Transverse colon (tissue), 4 donors: ENCODE data around the gene SIM2. TPM values are rescaled to one million over a fixed set of nuclear protein-coding genes. Genes with fewer than 3 reads are reported as not detected.

Source experiments
- DNase-seq: peaks from one replicate; pipeline ENCODE4 v3.0.0-alpha.2; 2019
- H3K27ac ChIP-seq, 4 donors: fragments of 200-600 bp; sonication (generic); 2 replicates each; pipeline ENCODE4 v1.5.1; 2016 to 2018; ENCODE audit warnings: inconsistent platforms in 4 of 4
- H3K27me3 ChIP-seq: fragments of 200-600 bp; sonication (generic); 2 replicates; pipeline ENCODE4 v1.5.1; 2017; ENCODE audit warnings: inconsistent platforms
- H3K36me3 ChIP-seq, 4 donors: fragments of 200-600 bp; sonication (generic); 2 replicates each; pipeline ENCODE4 v1.5.1; 2017 to 2019; ENCODE audit warnings: inconsistent platforms in 4 of 4
- H3K4me1 ChIP-seq, 4 donors: fragments of 200-600 bp; sonication (generic); 2 replicates each; pipeline ENCODE4 v1.5.1; 2017 to 2020; ENCODE audit warnings: inconsistent platforms in 4 of 4
- H3K4me3 ChIP-seq, 4 donors: fragments of 200-600 bp; sonication (generic); 1 replicate in 1 of 4; 2 replicates in 3 of 4; pipeline versions ENCODE4 v1.5.1 to v1.6.1; 2017 to 2019; ENCODE audit warnings: inconsistent platforms in 4 of 4
- H3K9me3 ChIP-seq, 2 donors: fragments of 200-600 bp; sonication (generic); 2 replicates each; pipeline ENCODE4 v1.5.1; 2017 to 2019; ENCODE audit warnings: inconsistent platforms in 2 of 2
- CTCF ChIP-seq, 5 experiments: fragments of 200-600 bp in 3 of 5; fragments of 450-650 bp in 2 of 5; sonication (generic) in 3 of 5; IDR thresholded peaks; 1 replicate in 2 of 5; 2 replicates in 3 of 5; pipeline ENCODE4 v1.5.1; 2016 to 2017; ENCODE audit warnings: antibody characterized with exemption in 5 of 5, inconsistent platforms in 3 of 5, mild to moderate bottlenecking in 2 of 5, moderate library complexity in 1 of 5
- EP300 ChIP-seq: sonication (generic); formaldehyde crosslinking; IDR thresholded peaks from one replicate; pipeline ENCODE4 v1.6.1; 2017; ENCODE audit warnings: antibody characterized with exemption, low read depth
- POLR2A ChIP-seq: fragments of 450-650 bp; IDR thresholded peaks from one replicate; pipeline ENCODE4 v1.6.1; 2016; ENCODE audit warnings: antibody characterized with exemption, mild to moderate bottlenecking, moderate library complexity
- POLR2AphosphoS5 ChIP-seq, 3 donors: sonication (generic); formaldehyde crosslinking; IDR thresholded peaks; one replicate each; pipeline ENCODE4 v1.6.1; 2016; ENCODE audit warnings: antibody characterized with exemption in 3 of 3
- in situ Hi-C, 4 donors: fragments of 200-750 bp; cut with MboI; loops; one replicate each; pipeline versions ENCODE4 v1.15.0 to v1.15.1; 2017; ENCODE audit warnings: low sequenced_read_pairs in 3 of 4, low pct_ligation_motif_present in 1 of 4, low pct_unique_long_range_greater_than_20kb in 1 of 4
- intact Hi-C: fragments of 100-400 bp; cut with DNase I; formaldehyde crosslinking; loops from one replicate; pipeline ENCODE4 v1.15.1; 2023; ENCODE audit warnings: low total_unique reads
- total RNA-seq, 4 donors: library from RNA; depleted of rRNA; stranded (reverse); fragments of >200 nt; gene quantifications; one replicate each; pipeline ENCODE4 v1.1.0, GENCODE V29; 2016

SIM2 gene
- total RNA-seq, 4 donors from 2014 or later, result 0.32 TPM; not detected in 3

DNA sequence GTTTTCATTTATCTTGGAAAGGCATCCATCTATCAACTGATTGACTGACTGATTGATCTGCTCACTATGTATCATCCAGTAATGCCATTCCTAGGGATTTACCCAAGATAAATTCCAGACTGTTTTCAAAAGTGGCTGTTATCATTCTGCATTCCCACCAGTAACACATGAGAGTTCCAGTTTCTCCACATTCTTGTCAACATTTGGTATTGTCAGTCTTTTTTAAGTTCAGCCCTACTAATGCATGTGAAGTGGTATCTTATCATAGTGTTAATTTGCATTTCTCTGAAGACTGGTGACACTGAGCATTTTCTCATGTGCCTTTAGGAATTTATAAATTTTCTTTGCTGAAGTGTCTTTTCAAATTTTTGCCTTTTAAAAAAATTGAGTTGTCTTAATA lies 99.6 kb downstream of the SIM2 start:
- intact Hi-C loops, result no loop called here
- Histone ChIP-seq H3K36me3 (no peaks in the 10 kb centered on the region), H3K27ac (no peak overlapping the region), H3K4me1 (no peaks in the 10 kb centered on the region), H3K9me3 (peaks cover 6 to 11% of the 10 kb centered on the region in 2 donors), H3K4me3 (no peak overlapping the region), H3K27me3 (no peaks in the 10 kb centered on the region)
- DNase-seq, result no peak
- no peak for TF ChIP-seq POLR2AphosphoS5 (IDR thresholded peaks at IDR 0.05)
- no peak for TF ChIP-seq POLR2A
- TF ChIP-seq CTCF (IDR thresholded peaks at IDR 0.05), result no peak
- no peak for TF ChIP-seq EP300
- in situ Hi-C loops, result no loop called here

Other genes starting within 250 kb of the SIM2 start
- not detected for gene CLDN14, start 219.0 kb upstream of the SIM2 start, total RNA-seq